Neural progenitor cell (in vitro differentiated cells): Measurements from ENCODE around the gene MIS18A. TPM values are rescaled to one million over a fixed set of nuclear protein-coding genes. Genes with fewer than 3 reads are reported as not detected.
"Not testable (repeated sequence)": the region's sequence is repeated elsewhere in the genome, so short reads cannot be mapped to it uniquely, and the experiment has no call there.

Experiments
- DNase-seq: peaks from one replicate; pipeline ENCODE4 v3.0.0-alpha.2; 2016; ENCODE audit warnings: low spot score
- H2AFZ ChIP-seq: fragments of 200-600 bp; sonication (generic); replicated peaks from 2 replicates; pipeline ENCODE4 v1.6.1; 2016; ENCODE audit warnings: antibody characterized with exemption
- H3F3A ChIP-seq: fragments of 200-600 bp; sonication (generic); 2 replicates; pipeline ENCODE4 v1.6.1; 2016; ENCODE audit warnings: antibody characterized with exemption, low read depth
- H3K27ac ChIP-seq: fragments of 200-600 bp; sonication (generic); 2 replicates; pipeline ENCODE4 v1.5.1; 2016; ENCODE audit warnings: mild to moderate bottlenecking
- H3K27me3 ChIP-seq: fragments of 200-600 bp; sonication (generic); 2 replicates; pipeline ENCODE4 v1.6.1; 2016; ENCODE audit warnings: mild to moderate bottlenecking, moderate library complexity
- H3K36me3 ChIP-seq: fragments of 200-600 bp; sonication (generic); 2 replicates; pipeline ENCODE4 v1.5.1; 2016
- H3K4me1 ChIP-seq: fragments of 200-600 bp; sonication (generic); 2 replicates; pipeline ENCODE4 v1.6.1; 2016; ENCODE audit warnings: mixed run types
- H3K4me2 ChIP-seq: fragments of 200-600 bp; sonication (generic); 2 replicates; pipeline ENCODE4 v1.6.1; 2016
- H3K4me3 ChIP-seq: fragments of 200-600 bp; sonication (generic); 2 replicates; pipeline ENCODE4 v1.5.1; 2016
- H3K79me2 ChIP-seq: fragments of 200-600 bp; sonication (generic); 2 replicates; pipeline ENCODE4 v1.6.1; 2016; ENCODE audit warnings: low read depth
- H3K9ac ChIP-seq: fragments of 200-600 bp; sonication (generic); 2 replicates; pipeline ENCODE4 v1.6.1; 2016
- H3K9me3 ChIP-seq: fragments of 200-600 bp; sonication (generic); 2 replicates; pipeline ENCODE4 v1.5.1; 2016; ENCODE audit warnings: low read depth
- H4K20me1 ChIP-seq: fragments of 200-600 bp; sonication (generic); 2 replicates; pipeline ENCODE4 v1.6.1; 2016; ENCODE audit warnings: low read depth
- H3K27ac Mint-ChIP-seq: 3 replicates; pipeline ENCODE4 v1.8.0; 2021; ENCODE audit warnings: mixed read lengths
- H3K27me3 Mint-ChIP-seq: 2 replicates; pipeline ENCODE4 v1.8.0; 2022; ENCODE audit warnings: low read depth, mild to moderate bottlenecking, inconsistent platforms, moderate library complexity, mixed read lengths; ENCODE audit not compliant: insufficient read depth
- H3K36me3 Mint-ChIP-seq: 3 replicates; pipeline ENCODE4 v1.8.0; 2021; ENCODE audit warnings: mixed read lengths
- H3K4me1 Mint-ChIP-seq: 3 replicates; pipeline ENCODE4 v1.8.0; 2021; ENCODE audit warnings: mixed read lengths
- H3K4me3 Mint-ChIP-seq: 3 replicates; pipeline ENCODE4 v1.8.0; 2021; ENCODE audit warnings: mild to moderate bottlenecking, moderate library complexity, mixed read lengths
- H3K9me3 Mint-ChIP-seq: 3 replicates; pipeline ENCODE4 v1.8.0; 2020; ENCODE audit warnings: mixed read lengths
- EZH2 ChIP-seq: fragments of 200-600 bp; sonication (generic); IDR thresholded peaks from 2 replicates; pipeline ENCODE4 v1.6.1; 2017; ENCODE audit warnings: antibody characterized with exemption, mild to moderate bottlenecking, moderate library complexity
- EZH2phosphoT487 ChIP-seq: fragments of 200-600 bp; sonication (generic); IDR thresholded peaks from 2 replicates; pipeline ENCODE4 v1.6.1; 2017; ENCODE audit warnings: antibody characterized with exemption
- total RNA-seq: library from RNA; depleted of rRNA; stranded (reverse); fragments of >200 nt; gene quantifications from 2 replicates; pipeline ENCODE4 v1.2.3, GENCODE V29; 2015; ENCODE audit warnings: low replicate concordance
- TF ChIP-seq, protein P1 (sequence below): fragments of 200-600 bp; sonication (generic); IDR thresholded peaks from 2 replicates; pipeline ENCODE4 v1.5.1; 2017; ENCODE audit warnings: antibody characterized with exemption, mild to moderate bottlenecking

MIS18A gene
- total RNA-seq, 1 donor from 2014 or later: 64.0 TPM

DNA sequence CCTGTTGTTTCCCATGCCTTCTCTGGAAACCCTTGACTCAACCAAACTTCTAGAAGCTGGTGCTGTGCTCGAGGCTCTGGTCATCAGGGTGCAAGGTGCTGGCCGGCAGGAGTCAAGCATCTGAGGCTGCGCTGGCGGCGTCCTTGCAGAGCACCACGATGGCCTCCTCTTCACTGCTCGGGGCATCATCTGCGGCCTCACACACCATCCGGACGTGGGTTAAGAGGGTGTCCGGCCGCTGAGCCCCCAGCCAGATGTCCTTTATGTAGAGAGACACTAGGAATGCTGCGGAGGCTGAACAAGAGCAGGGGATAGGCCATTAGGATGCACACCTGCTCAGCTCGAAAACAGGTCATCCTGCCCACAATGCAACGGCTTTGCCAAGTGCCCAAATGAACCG is 36.0 kb upstream of the MIS18A start:
- no peaks in the 10 kb centered on the region for H3K9me3 Mint-ChIP-seq
- no peak overlapping the region for H3K4me3 Mint-ChIP-seq
- no peaks in the 10 kb centered on the region for H3K4me1 ChIP-seq
- no peaks in the 10 kb centered on the region for H3K36me3 ChIP-seq
- no peaks in the 10 kb centered on the region for H3F3A ChIP-seq
- H3K4me1 Mint-ChIP-seq: peaks cover 6% of the 10 kb centered on the region
- TF ChIP-seq EZH2phosphoT487 (no peak), EZH2 (no peak)
- TF ChIP-seq, protein P1, sequence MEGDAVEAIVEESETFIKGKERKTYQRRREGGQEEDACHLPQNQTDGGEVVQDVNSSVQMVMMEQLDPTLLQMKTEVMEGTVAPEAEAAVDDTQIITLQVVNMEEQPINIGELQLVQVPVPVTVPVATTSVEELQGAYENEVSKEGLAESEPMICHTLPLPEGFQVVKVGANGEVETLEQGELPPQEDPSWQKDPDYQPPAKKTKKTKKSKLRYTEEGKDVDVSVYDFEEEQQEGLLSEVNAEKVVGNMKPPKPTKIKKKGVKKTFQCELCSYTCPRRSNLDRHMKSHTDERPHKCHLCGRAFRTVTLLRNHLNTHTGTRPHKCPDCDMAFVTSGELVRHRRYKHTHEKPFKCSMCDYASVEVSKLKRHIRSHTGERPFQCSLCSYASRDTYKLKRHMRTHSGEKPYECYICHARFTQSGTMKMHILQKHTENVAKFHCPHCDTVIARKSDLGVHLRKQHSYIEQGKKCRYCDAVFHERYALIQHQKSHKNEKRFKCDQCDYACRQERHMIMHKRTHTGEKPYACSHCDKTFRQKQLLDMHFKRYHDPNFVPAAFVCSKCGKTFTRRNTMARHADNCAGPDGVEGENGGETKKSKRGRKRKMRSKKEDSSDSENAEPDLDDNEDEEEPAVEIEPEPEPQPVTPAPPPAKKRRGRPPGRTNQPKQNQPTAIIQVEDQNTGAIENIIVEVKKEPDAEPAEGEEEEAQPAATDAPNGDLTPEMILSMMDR: no peak
- no peaks in the 10 kb centered on the region for H3K79me2 ChIP-seq
- H2AFZ ChIP-seq: no peak overlapping the region
- H3K27ac ChIP-seq: no peak overlapping the region
- no peaks in the 10 kb centered on the region for H3K27me3 Mint-ChIP-seq
- DNase-seq: no peak
- no peak overlapping the region for H3K4me3 ChIP-seq
- H3K27me3 ChIP-seq: no peaks in the 10 kb centered on the region
- H4K20me1 ChIP-seq: no peaks in the 10 kb centered on the region
- peaks cover 22% of the 10 kb centered on the region for H3K36me3 Mint-ChIP-seq
- no peaks in the 10 kb centered on the region for H3K9me3 ChIP-seq
- no peak overlapping the region for H3K4me2 ChIP-seq
- H3K9ac ChIP-seq: no peak overlapping the region
- H3K27ac Mint-ChIP-seq: no peak overlapping the region

DNA sequence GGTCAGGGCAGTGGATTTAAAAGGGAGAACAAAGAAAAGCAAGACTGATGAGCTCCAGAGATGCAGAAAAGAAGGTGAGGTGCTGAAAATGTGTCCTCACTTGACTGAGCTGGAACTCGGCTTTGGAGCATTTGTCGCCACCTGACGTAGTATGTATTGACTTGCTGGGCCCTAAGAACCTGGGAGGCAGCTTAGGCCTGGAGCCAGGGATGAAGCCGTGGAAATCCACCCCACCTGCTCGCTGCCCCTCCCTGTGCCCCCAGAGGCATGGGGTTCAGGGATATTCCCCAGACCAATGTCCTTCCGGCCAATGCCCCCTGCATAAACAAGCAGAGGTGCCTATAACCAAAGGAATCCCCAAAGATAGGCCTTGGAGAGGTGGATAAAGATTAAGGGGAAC is 34.1 kb upstream of the MIS18A start:
- Histone ChIP-seq H3K36me3 (no peaks in the 10 kb centered on the region), H3K4me3 (no peak overlapping the region)

DNA sequence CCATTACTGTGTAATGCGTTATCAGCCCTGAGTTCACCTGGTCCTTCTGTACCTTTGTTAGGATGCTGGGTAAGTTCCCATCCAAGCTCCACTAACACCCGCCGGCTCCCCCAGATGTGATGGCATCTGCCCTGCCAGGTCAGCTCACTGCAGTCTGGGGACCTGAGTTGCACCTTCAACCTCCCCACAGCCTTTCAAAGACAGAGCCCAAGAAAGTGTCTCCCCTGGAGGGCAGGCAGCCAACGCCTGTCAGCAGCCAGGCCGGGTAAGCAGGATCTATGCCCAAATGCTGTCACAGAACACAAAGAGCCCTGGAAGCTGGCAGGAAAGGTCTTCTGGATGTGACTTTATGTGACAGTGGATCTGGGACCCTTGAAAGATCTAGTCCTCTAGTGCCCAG is 33.5 kb upstream of the MIS18A start:
- no peak overlapping the region for H3K4me3 ChIP-seq
- H3F3A ChIP-seq: no peaks in the 10 kb centered on the region
- no peak for DNase-seq
- H3K4me2 ChIP-seq: no peak overlapping the region
- H3K4me3 Mint-ChIP-seq: no peak overlapping the region
- no peaks in the 10 kb centered on the region for H4K20me1 ChIP-seq
- H3K27ac Mint-ChIP-seq: peak overlapping the region; percentile 82
- H3K9ac ChIP-seq: no peak overlapping the region
- peaks cover 12% of the 10 kb centered on the region for H3K36me3 Mint-ChIP-seq
- H3K27me3 ChIP-seq: no peaks in the 10 kb centered on the region
- H3K27ac ChIP-seq: no peak overlapping the region
- no peaks in the 10 kb centered on the region for H3K36me3 ChIP-seq
- no peak overlapping the region for H2AFZ ChIP-seq
- H3K27me3 Mint-ChIP-seq: no peaks in the 10 kb centered on the region
- no peaks in the 10 kb centered on the region for H3K9me3 ChIP-seq
- H3K4me1 Mint-ChIP-seq: peaks cover 4% of the 10 kb centered on the region
- TF ChIP-seq, protein P1: no peak
- no peaks in the 10 kb centered on the region for H3K79me2 ChIP-seq
- no peaks in the 10 kb centered on the region for H3K4me1 ChIP-seq
- H3K9me3 Mint-ChIP-seq: no peaks in the 10 kb centered on the region

More for the DNA sequence above, 34.1 kb upstream of the MIS18A start:
- Mint-ChIP-seq H3K27me3 (no peaks in the 10 kb centered on the region), H3K36me3 (peaks cover 14% of the 10 kb centered on the region), H3K4me3 (no peak overlapping the region), H3K27ac (no peak overlapping the region), H3K9me3 (no peaks in the 10 kb centered on the region), H3K4me1 (peaks cover 4% of the 10 kb centered on the region)
- Histone ChIP-seq H3F3A (no peaks in the 10 kb centered on the region), H3K27ac (no peak overlapping the region), H2AFZ (no peak overlapping the region), H3K4me2 (no peak overlapping the region), H4K20me1 (no peaks in the 10 kb centered on the region), H3K4me1 (no peaks in the 10 kb centered on the region), H3K27me3 (no peaks in the 10 kb centered on the region), H3K9ac (no peak overlapping the region), H3K9me3 (no peaks in the 10 kb centered on the region), H3K79me2 (no peaks in the 10 kb centered on the region)
- DNase-seq: no peak
- TF ChIP-seq EZH2 (no peak), EZH2phosphoT487 (no peak)
- TF ChIP-seq, protein P1: no peak

DNA sequence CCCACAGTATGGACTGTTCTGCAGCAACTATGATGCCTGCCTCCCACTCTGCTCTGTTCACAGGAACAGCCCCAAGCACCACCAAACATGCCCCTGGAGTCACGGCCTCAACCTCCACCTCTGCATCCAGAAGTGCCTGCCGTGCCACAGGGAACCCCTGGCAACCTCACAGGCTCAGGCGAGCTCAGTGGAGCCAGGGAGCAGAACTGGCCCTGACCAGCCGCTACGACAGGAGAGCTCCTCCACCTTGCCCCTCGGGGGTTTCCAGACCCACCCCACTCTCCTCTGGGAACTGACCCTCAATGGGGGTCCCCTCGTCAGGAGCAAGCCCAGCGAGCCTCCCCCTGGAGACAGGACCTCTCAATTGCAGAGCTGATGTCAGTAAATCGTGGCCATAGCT is 32.8 kb upstream of the MIS18A start:
- Mint-ChIP-seq H3K9me3 (no peaks in the 10 kb centered on the region), H3K4me1 (peaks cover 5% of the 10 kb centered on the region), H3K27me3 (no peaks in the 10 kb centered on the region), H3K4me3 (no peak overlapping the region), H3K27ac (no peak overlapping the region), H3K36me3 (peaks cover 13% of the 10 kb centered on the region)
- no peak for TF ChIP-seq EZH2
- TF ChIP-seq, protein P1: no peak
- TF ChIP-seq EZH2phosphoT487: no peak
- no peaks in the 10 kb centered on the region for H3K9me3 ChIP-seq
- no peaks in the 10 kb centered on the region for H3K27me3 ChIP-seq
- H3F3A ChIP-seq: no peaks in the 10 kb centered on the region
- no peaks in the 10 kb centered on the region for H3K79me2 ChIP-seq
- H3K4me2 ChIP-seq: no peak overlapping the region
- H3K36me3 ChIP-seq: no peaks in the 10 kb centered on the region
- H4K20me1 ChIP-seq: no peaks in the 10 kb centered on the region
- H3K9ac ChIP-seq: no peak overlapping the region
- no peak overlapping the region for H3K4me3 ChIP-seq
- H3K27ac ChIP-seq: no peak overlapping the region
- DNase-seq: no peak
- H2AFZ ChIP-seq: no peak overlapping the region
- no peaks in the 10 kb centered on the region for H3K4me1 ChIP-seq

DNA sequence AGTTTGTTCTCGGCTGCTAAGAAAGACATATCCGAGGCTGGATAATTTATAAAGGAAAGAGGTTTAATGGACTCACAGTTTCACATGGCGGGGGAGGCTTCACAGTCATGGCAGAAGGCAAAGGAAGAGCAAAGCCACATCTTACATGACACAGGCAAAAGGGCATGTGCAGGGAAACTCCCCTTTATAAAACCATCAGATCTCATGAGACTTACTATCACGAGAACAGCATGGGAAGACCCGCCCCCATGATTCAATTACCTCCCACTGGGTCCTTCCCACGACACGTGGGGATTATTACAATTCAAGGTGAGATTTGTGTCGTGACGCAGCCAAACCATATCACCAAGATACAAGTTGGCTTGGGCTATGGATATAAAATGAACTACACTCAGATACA is 32.1 kb upstream of the MIS18A start:
- DNase-seq, H3K36me3 ChIP-seq, H3K4me3 ChIP-seq, H3K9ac ChIP-seq, H2AFZ ChIP-seq, H3K27ac Mint-ChIP-seq, H3K27me3 Mint-ChIP-seq, H3K4me1 ChIP-seq, H3K27me3 ChIP-seq, H3K4me3 Mint-ChIP-seq, H3F3A ChIP-seq, H3K9me3 Mint-ChIP-seq, H3K4me2 ChIP-seq, H4K20me1 ChIP-seq, H3K79me2 ChIP-seq, H3K9me3 ChIP-seq, H3K27ac ChIP-seq: not testable (repeated sequence)
- Mint-ChIP-seq H3K4me1 (peaks cover 10% of the 10 kb centered on the region), H3K36me3 (peaks cover 17% of the 10 kb centered on the region)
